Measurements from ENCODE around the gene H2BK1. TPM values are rescaled to one million over a fixed set of nuclear protein-coding genes. Genes with fewer than 3 reads are reported as not detected.

H2BK1 gene
- total RNA-seq, 3 donors from 2014 or later (not counting 1 experiment from before 2014, with no cell fraction given) = 2.5 TPM; not detected in 2

DNA sequence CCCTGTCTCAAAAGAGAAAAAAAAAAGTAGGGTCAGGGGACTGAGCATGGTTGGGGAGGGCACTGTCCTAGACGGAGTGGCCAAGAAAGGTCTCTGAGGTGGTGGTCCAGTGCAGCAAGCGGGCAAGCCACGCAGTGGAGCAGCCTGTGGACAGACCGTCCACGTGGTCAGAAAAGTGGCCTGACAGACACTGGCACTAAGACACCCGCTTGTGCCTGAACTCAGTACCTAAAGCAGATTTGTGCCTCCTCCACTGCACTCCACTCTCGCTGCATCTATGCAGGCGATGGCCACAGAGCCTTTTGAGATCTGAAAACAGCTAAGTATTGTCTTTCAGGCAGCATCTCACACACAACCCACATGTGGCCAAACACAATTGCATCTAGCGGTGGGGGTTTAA is 32.1 kb downstream of the H2BK1 start:
- no peak for ATAC-seq
- no peaks in the 10 kb centered on the region for H3K27me3 ChIP-seq (ENCODE audit: control insufficient read depth, insufficient read depth, low read length)
- peaks cover 0 to 2% of the 10 kb centered on the region in 2 donors for H3K4me1 Mint-ChIP-seq

DNA sequence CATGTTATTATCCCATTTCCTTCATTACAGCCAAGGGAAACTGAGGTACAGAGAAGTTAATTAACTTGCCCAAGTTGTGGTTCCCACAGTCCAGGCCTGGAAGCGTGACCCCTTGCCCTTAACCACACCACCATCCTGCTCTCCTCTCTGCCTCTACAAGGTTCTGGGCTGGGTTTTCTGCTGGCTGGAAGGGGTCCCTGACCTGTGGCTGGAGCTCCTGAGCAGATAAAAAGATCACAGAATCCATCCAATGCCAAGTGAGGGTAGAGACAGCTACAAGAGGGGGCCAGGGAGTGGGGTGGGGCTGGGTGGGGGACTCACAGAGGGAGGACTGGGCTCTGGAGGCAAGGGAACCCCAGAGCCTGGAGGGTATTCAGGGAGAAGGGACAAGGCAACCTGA is 33.0 kb downstream of the H2BK1 start:
- ATAC-seq (no peak), DNase-seq (no peak)
- intact Hi-C loops (cut with micrococcal nuclease) = no loop called here
- H3K27me3 Mint-ChIP-seq (ENCODE audit: low read depth in 2 of 2) = peaks cover 20 to 22% of the 10 kb centered on the region in 2 donors
- no peak overlapping the region for H3K27ac Mint-ChIP-seq
- H3K4me1 Mint-ChIP-seq = peaks cover 8 to 10% of the 10 kb centered on the region in 2 donors
- TF ChIP-seq, protein P1, sequence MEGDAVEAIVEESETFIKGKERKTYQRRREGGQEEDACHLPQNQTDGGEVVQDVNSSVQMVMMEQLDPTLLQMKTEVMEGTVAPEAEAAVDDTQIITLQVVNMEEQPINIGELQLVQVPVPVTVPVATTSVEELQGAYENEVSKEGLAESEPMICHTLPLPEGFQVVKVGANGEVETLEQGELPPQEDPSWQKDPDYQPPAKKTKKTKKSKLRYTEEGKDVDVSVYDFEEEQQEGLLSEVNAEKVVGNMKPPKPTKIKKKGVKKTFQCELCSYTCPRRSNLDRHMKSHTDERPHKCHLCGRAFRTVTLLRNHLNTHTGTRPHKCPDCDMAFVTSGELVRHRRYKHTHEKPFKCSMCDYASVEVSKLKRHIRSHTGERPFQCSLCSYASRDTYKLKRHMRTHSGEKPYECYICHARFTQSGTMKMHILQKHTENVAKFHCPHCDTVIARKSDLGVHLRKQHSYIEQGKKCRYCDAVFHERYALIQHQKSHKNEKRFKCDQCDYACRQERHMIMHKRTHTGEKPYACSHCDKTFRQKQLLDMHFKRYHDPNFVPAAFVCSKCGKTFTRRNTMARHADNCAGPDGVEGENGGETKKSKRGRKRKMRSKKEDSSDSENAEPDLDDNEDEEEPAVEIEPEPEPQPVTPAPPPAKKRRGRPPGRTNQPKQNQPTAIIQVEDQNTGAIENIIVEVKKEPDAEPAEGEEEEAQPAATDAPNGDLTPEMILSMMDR (IDR thresholded peaks at IDR 0.05) = no peak
- Histone ChIP-seq H3K27me3 (ENCODE audit: control insufficient read depth, insufficient read depth, low read length) (no peaks in the 10 kb centered on the region), H3K36me3 (ENCODE audit: control insufficient read depth, insufficient read depth, low read length) (no peaks in the 10 kb centered on the region), H3K4me3 (ENCODE audit: low read length) (no peak overlapping the region), H3K4me1 (ENCODE audit: control insufficient read depth, insufficient read depth, low read length) (peaks cover 6% of the 10 kb centered on the region), H3K9me3 (ENCODE audit: control insufficient read depth, insufficient read depth, low read length) (no peaks in the 10 kb centered on the region), H3K27ac (ENCODE audit: low read length) (no peak overlapping the region)
- no peak overlapping the region for H3K4me3 Mint-ChIP-seq
- 64% methylated on average over 1 of the region's 1 CpG for WGBS (ENCODE audit: insufficient coverage)
- no peaks in the 10 kb centered on the region for H3K36me3 Mint-ChIP-seq
- H3K9me3 Mint-ChIP-seq = no peaks in the 10 kb centered on the region

More for the DNA sequence above, 32.1 kb downstream of the H2BK1 start:
- H3K4me3 Mint-ChIP-seq = no peak overlapping the region
- intact Hi-C loops (cut with micrococcal nuclease) = no loop called here
- Histone ChIP-seq H3K4me1 (ENCODE audit: control insufficient read depth, insufficient read depth, low read length) (no peaks in the 10 kb centered on the region), H3K9me3 (ENCODE audit: control insufficient read depth, insufficient read depth, low read length) (no peaks in the 10 kb centered on the region), H3K27ac (ENCODE audit: low read length) (no peak overlapping the region), H3K4me3 (ENCODE audit: low read length) (no peak overlapping the region), H3K36me3 (ENCODE audit: control insufficient read depth, insufficient read depth, low read length) (no peaks in the 10 kb centered on the region)
- TF ChIP-seq, protein P1 (IDR thresholded peaks at IDR 0.05) = no peak
- 94% methylated on average over 9 of the region's 9 CpGs for WGBS (ENCODE audit: insufficient coverage)
- peaks cover 12 to 15% of the 10 kb centered on the region in 2 donors for H3K27me3 Mint-ChIP-seq (ENCODE audit: low read depth in 2 of 2)
- DNase-seq = no peak
- no peak overlapping the region for H3K27ac Mint-ChIP-seq
- H3K36me3 Mint-ChIP-seq = no peaks in the 10 kb centered on the region
- no peaks in the 10 kb centered on the region for H3K9me3 Mint-ChIP-seq

DNA sequence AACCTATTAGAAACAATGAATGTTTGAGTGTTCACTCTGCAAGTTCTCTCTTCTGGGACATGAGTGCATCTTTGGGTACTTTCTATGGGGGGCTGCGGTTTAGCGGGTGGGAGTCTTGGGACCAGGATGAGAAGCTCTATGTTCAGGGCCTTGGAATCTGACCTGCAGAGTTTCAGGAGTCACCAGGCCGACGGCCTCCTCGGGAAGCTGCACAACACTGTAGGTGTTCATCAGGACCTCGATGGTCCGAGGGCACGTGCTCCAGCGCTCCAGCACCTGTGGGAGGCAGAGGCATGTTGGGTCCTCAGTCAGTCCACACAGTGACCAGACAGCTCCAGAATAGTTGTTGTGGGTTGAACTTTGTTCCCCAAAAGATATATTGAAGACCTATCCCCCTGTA is 33.9 kb downstream of the H2BK1 start:
- no peak for DNase-seq
- peaks cover 6% of the 10 kb centered on the region for H3K4me1 ChIP-seq (ENCODE audit: control insufficient read depth, insufficient read depth, low read length)
- Mint-ChIP-seq H3K27ac (no peak overlapping the region), H3K4me1 (peaks cover 10 to 12% of the 10 kb centered on the region in 2 donors), H3K4me3 (no peak overlapping the region), H3K36me3 (no peaks in the 10 kb centered on the region), H3K27me3 (ENCODE audit: low read depth in 2 of 2) (peaks cover 18 to 26% of the 10 kb centered on the region in 2 donors), H3K9me3 (no peaks in the 10 kb centered on the region)
- TF ChIP-seq, protein P1 (IDR thresholded peaks at IDR 0.05) = no peak
- no peak for ATAC-seq
- 97% methylated on average over 9 of the region's 9 CpGs for WGBS (ENCODE audit: insufficient coverage)
- H3K36me3 ChIP-seq (ENCODE audit: control insufficient read depth, insufficient read depth, low read length) = no peaks in the 10 kb centered on the region
- no peaks in the 10 kb centered on the region for H3K9me3 ChIP-seq (ENCODE audit: control insufficient read depth, insufficient read depth, low read length)
- intact Hi-C loops (cut with micrococcal nuclease) = no loop called here
- no peaks in the 10 kb centered on the region for H3K27me3 ChIP-seq (ENCODE audit: control insufficient read depth, insufficient read depth, low read length)
- H3K4me3 ChIP-seq (ENCODE audit: low read length) = no peak overlapping the region
- no peak overlapping the region for H3K27ac ChIP-seq (ENCODE audit: low read length)

DNA sequence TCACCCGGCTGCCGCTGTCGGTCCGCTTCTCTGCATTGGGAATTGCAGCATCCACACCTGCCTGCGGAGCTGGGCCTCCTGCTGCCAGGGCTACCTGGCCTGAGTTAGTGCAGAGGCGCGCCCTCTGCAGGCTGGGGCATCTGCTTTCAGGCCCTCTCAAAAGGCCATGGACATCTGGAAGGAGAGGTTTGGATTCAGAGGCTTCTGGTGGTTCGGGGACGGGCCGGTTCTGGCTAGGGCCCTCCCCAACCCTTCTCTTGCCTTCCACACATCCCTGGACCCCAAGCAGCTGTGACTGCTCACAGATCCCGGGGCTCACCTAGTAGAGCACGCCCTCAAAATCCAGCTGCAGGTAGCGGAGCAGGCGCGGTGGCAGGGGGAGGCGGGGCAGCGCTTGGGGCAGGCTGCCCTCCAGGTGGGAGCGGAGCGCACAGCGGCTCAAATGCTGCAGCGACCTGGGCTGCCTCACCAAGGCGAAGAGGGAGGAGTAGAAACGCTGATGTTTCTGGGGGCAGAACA is 34.4 kb downstream of the H2BK1 start:
- no peak overlapping the region for H3K4me3 Mint-ChIP-seq
- peaks cover 10 to 12% of the 10 kb centered on the region in 2 donors for H3K4me1 Mint-ChIP-seq
- peaks cover 22 to 32% of the 10 kb centered on the region in 2 donors for H3K27me3 Mint-ChIP-seq (ENCODE audit: low read depth in 2 of 2)
- H3K27ac ChIP-seq (ENCODE audit: low read length) = no peak overlapping the region
- H3K27ac Mint-ChIP-seq = no peak overlapping the region
- DNase-seq = no peak
- intact Hi-C loops (cut with micrococcal nuclease) = no loop called here
- H3K36me3 Mint-ChIP-seq = no peaks in the 10 kb centered on the region
- no peaks in the 10 kb centered on the region for H3K27me3 ChIP-seq (ENCODE audit: control insufficient read depth, insufficient read depth, low read length)
- no peak for ATAC-seq
- no peaks in the 10 kb centered on the region for H3K36me3 ChIP-seq (ENCODE audit: control insufficient read depth, insufficient read depth, low read length)
- no peak overlapping the region for H3K4me3 ChIP-seq (ENCODE audit: low read length)
- no peaks in the 10 kb centered on the region for H3K9me3 Mint-ChIP-seq
- no peaks in the 10 kb centered on the region for H3K9me3 ChIP-seq (ENCODE audit: control insufficient read depth, insufficient read depth, low read length)
- TF ChIP-seq, protein P1 (IDR thresholded peaks at IDR 0.05) = no peak
- WGBS (ENCODE audit: insufficient coverage) = 90% methylated on average over 22 of the region's 23 CpGs
- H3K4me1 ChIP-seq (ENCODE audit: control insufficient read depth, insufficient read depth, low read length) = peaks cover 6% of the 10 kb centered on the region

Data from natural killer cell (primary cell).